ENCODE measurements around the gene ADNP. TPM values are rescaled to one million over a fixed set of nuclear protein-coding genes. Genes with fewer than 3 reads are reported as not detected.

ADNP gene
- total RNA-seq, 1 experiment from 2014 or later = 143 TPM

DNA sequence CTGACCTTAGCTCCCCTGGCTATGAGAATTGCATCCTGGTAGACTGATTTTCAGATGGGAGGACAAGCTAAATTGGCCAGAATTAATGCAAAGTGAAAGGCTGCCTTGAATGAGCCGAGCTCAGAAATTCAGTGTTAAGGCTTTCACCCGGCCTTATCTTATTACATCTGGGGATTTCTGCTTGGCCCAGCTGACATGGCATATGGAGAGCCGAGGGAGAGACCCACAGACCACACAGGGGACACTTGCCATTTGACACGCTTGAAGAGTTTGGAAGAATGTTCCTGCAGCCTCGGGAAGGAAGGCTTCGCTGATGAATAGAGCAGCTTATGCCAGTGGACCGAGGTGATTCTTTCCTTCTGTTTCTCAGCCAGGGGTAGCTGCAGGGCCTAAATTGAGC lies 36.3 kb upstream of the ADNP start:
- DNase-seq = no peak
- H3K4me3 Mint-ChIP-seq = no peak overlapping the region
- Histone ChIP-seq H4K20me1 (ENCODE audit: control insufficient read depth, insufficient read depth, insufficient read length) (no peaks in the 10 kb centered on the region), H2BK20ac (ENCODE audit: low read depth, low read length, poor library complexity, severe bottlenecking) (no peak overlapping the region), H3K27ac (ENCODE audit: insufficient read length, low read depth, low read length) (no peak overlapping the region), H3K27me3 (ENCODE audit: insufficient read depth, low read length) (no peaks in the 10 kb centered on the region), H2BK120ac (ENCODE audit: low read depth, low read length, poor library complexity, severe bottlenecking) (no peak overlapping the region), H2AFZ (ENCODE audit: low read length) (no peak overlapping the region), H2BK12ac (ENCODE audit: insufficient read length, low read depth, low read length) (no peak overlapping the region), H3K4me1 (ENCODE audit: insufficient read depth, low read length) (no peaks in the 10 kb centered on the region), H3K4me2 (ENCODE audit: insufficient read depth, insufficient read length, low read length) (no peak overlapping the region), H3K23me2 (ENCODE audit: insufficient read length, low read depth, low read length, poor library complexity, severe bottlenecking) (no peaks in the 10 kb centered on the region), H3T11ph (ENCODE audit: low read length) (no peak overlapping the region), H3K23ac (ENCODE audit: insufficient read length, low read depth, low read length) (no peak overlapping the region), H2BK5ac (ENCODE audit: insufficient read length, low read length) (no peak overlapping the region), H4K5ac (ENCODE audit: insufficient read length, low read depth, low read length) (no peak overlapping the region), H3K9ac (ENCODE audit: extremely low read depth, insufficient read length, low read length) (no peak overlapping the region), H3K56ac (ENCODE audit: insufficient read length, low read depth, low read length) (no peak overlapping the region), H4K8ac (replicated peaks; ENCODE audit: insufficient read length, low read depth, low read length) (no peak overlapping the region), H3K79me2 (ENCODE audit: insufficient read depth, low read length) (no peaks in the 10 kb centered on the region), H2BK15ac (ENCODE audit: low read depth, low read length) (no peak overlapping the region), H3K18ac (ENCODE audit: insufficient read length, low read depth, low read length) (no peak overlapping the region), H2AK5ac (ENCODE audit: insufficient read length, low read length) (no peak overlapping the region), H3K79me1 (ENCODE audit: insufficient read depth, low read depth, low read length, poor library complexity, severe bottlenecking) (no peaks in the 10 kb centered on the region), H4K91ac (ENCODE audit: insufficient read length, low read depth, low read length) (no peak overlapping the region), H3K14ac (ENCODE audit: insufficient read depth, low read length) (no peak overlapping the region), H3K4ac (ENCODE audit: low read depth, low read length) (no peak overlapping the region), H3K9me3 (ENCODE audit: control insufficient read depth, low read depth, low read length) (no peaks in the 10 kb centered on the region)
- peaks cover 11% of the 10 kb centered on the region for H3K27me3 Mint-ChIP-seq (ENCODE audit: low read depth)
- peaks cover 0 to 12% of the 10 kb centered on the region in 2 experiments; a peak in 1 of 4 replicates for H3K4me1 Mint-ChIP-seq
- WGBS (ENCODE audit: extremely low coverage, insufficient read length, low lambda C conversion rate) = no CpG with 5 or more reads among the region's 7 CpGs
- H3K36me3 Mint-ChIP-seq (ENCODE audit: insufficient read depth in 1 of 3, low read depth in 3 of 3) = no peaks in the 10 kb centered on the region
- no peaks in the 10 kb centered on the region for H3K9me3 Mint-ChIP-seq
- TF ChIP-seq CTCF (conservative IDR thresholded peaks at IDR 0.05) = no peak
- H3K27ac Mint-ChIP-seq = no peak overlapping the region
